GM18505 (cell line): ENCODE measurements around the gene PPP1R3F.

Experiments
- ATAC-seq: cut with Tn5 transposase; IDR thresholded peaks from one replicate; pipeline ENCODE4 v1.9.1; 2021; ENCODE audit not compliant: unreplicated experiment
- POLR2A ChIP-seq: IDR thresholded peaks from 4 replicates; pipeline ENCODE4 v1.6.1; 2011; ENCODE audit warnings: borderline replicate concordance; ENCODE audit not compliant: insufficient read depth, insufficient read length; ENCODE audit errors: extremely low read depth

The PPP1R3F gene

DNA sequence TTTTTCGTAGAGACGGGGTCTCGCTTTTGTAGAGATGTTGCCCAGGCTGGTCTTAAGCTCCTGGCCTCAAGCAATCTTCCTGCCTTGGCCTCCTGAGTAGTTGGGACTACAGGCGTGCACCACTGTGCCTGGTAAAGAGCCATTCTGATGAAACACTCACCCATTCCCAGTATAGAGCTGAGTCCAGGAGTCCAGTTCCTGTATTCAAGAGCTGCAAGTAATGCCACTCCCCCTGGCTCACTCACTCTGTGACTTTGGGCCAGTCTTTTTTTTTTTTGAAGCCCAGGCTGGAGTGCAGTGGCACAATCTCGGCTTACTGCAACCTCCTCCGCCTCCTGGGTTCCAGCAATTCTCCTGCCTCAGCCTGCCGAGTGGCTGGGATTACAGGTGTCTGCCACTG is 30.9 kb upstream of the PPP1R3F start:
- no peak for TF ChIP-seq POLR2A
- ATAC-seq = no peak

DNA sequence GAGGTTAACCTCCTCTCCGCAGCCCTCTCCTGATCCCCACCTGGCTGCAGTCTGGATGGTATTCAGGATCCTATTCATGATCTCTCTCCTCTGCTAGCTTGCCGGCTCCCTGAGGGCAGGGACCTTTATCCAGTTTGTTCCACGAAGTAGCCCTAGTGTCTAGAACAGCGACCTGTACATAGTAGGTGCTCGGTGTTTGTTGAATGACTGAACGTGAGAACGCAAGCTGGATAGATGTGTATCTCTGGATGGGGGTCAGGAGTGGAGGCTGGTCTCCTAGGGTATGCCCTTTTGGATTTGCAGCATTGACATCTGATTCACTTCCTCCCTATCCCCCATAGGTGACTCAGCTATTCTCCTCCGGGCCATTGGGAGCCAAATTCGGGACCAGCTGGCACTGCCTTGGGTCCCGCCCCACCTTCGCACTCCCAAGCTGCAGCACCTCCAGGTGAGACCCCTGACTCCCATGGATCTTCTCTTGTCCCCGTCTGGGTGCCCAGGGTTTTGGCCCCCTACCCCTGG is 27.0 kb upstream of the PPP1R3F start:
- TF ChIP-seq POLR2A = no peak
- no peak for ATAC-seq

DNA sequence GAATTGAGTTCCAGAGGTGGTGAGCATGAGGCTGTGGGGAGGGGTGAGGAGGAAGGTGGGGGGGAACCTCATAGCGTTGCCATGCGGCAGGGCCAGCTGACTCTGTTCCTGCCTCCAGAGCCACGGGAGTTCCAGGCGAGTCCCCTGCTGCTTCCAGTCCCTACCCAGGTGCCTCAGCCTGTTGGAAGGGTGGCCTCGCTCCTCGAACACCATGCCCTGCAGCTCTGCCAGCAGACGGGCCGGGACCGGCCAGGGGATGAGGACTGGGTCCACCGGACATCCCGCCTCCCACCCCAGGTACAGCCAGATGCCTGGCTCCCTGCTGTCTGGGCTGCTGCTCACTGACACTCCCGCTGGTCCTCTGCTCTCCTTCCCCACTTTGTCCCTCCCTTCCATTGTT is 26.4 kb upstream of the PPP1R3F start:
- no peak for ATAC-seq
- no peak for TF ChIP-seq POLR2A

DNA sequence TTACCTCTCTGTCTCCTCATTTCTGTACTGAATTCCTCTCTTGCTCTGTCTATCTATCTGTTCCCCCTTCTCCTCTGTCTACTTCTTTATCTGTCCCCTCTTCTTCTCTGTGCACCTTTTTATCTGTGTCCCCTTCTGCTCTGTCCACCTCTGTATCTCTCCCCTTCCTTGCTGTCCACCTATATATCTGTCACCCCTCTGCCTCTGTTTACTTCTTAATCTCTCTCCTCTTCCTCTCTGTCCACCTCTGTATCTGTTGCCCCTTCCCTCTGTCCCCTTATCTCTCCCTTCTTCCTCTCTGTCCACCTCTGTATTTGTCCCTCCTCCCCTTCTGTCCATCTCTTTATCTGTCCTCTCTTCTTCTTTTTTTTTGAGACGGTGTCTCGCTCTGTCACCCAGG is 25.4 kb upstream of the PPP1R3F start:
- ATAC-seq = no peak
- no peak for TF ChIP-seq POLR2A

DNA sequence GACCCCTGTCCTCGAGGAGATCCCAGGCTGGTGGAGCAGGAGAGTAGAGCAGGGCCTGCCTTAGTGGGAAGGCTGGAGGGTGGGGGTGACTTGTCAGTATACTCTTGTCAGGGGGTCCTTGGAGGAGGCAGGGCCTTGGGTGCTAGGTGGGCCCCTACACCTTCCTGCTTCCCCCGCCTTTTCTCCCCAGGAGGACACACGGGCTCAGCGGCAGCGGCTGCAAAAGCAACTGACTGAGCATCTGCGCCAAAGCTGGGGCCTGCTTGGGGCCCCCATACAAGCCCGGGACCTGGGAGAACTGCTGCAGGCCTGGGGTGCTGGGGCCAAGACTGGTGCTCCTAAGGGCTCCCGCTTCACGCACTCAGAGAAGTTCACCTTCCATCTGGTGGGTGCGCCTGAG is 23.1 kb upstream of the PPP1R3F start:
- no peak for ATAC-seq
- TF ChIP-seq POLR2A = no peak

DNA sequence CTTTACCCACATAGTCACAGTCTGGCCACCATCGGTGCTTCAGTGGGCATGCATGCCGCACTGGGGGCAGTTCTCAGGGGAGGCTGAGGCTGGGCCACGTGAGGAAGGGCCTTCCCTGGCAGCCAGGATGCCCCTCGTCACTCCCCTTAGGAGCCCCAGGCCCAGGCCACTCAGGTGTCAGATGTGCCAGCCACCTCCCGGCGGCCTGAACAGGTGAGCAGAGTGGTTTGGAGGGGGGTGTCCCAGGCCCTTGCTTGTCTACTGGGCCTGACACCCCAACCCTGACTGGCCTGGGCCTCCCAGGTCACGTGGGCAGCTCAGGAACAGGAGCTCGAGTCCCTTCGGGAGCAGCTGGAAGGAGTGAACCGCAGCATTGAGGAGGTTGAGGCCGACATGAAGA is 22.2 kb upstream of the PPP1R3F start:
- no peak for TF ChIP-seq POLR2A

DNA sequence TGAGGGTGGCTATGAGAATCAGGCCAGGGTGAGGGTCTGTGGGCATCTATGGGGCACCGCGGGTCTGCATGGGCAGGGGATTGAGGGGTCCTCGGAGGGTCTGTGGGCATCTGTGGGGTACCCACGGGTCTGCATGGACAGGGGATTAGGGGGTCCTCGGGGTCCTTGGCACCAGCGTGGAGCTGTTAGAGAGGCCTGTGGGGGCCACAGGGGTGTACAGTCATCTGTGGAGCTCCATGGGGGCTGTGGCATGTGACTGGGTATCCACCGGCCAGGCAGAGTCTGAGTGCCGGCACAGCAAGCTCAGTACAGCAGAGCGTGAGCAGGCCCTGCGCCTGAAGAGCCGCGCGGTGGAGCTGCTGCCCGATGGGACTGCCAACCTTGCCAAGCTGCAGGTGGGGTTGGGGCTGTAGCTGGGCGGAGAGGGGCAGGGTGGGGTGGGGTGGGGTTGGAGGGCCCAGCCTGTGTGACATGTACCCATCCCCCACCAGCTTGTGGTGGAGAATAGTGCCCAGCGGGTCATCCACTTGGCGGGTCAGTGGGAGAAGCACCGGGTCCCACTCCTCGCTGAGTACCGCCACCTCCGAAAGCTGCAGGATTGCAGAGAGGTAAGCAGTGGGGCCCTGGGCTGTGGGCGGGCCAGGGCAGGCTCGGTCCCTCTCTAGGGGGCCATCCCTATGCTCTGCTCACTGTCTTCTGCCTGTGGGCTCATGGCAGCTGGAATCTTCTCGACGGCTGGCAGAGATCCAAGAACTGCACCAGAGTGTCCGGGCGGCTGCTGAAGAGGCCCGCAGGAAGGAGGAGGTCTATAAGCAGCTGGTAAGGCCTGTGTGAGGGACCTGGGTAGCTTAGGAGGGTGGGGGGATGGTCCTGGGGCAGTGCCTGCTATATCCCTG is 21.4 kb upstream of the PPP1R3F start:
- no peak for TF ChIP-seq POLR2A
- ATAC-seq = no peak

More for the DNA sequence above, 22.2 kb upstream of the PPP1R3F start:
- ATAC-seq = no peak

DNA sequence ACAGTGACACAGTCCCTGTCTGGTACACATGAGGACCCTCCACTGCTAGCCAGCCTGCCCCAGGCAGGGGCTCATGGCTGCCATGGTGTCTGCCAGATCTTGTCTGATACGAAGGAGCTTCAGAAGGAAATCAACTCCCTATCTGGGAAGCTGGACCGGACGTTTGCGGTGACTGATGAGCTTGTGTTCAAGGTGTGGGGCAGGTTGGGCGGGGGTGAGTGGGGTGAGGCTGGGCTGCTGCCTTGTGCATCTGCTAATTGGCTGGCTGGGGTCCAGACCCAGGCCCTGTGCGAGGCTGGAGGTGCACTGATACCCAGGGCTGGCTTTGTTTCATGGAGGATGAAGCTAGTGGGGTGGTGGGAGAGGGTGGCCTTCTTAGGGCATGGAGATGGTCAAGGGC is 20.5 kb upstream of the PPP1R3F start:
- no peak for TF ChIP-seq POLR2A
- ATAC-seq = no peak

DNA sequence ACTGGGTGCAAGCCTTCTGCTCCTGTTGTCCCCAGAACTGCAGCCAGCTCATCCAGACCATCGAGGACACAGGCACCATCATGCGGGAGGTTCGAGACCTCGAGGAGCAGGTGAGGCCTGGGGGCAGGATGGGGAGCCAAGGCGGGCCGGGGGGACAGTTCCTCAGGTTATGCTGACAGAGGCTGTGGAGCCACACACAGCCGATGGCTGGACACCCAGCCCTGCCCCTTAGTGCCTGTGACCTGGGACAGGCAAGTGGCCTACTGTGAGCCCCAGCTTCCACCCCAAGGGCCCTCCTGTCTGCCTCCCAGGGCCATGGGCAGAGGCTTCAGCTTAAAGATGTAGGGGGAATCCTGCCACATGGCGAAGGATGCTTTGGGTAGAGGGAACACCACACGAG is 20.0 kb upstream of the PPP1R3F start:
- no peak for TF ChIP-seq POLR2A
- ATAC-seq = no peak

DNA sequence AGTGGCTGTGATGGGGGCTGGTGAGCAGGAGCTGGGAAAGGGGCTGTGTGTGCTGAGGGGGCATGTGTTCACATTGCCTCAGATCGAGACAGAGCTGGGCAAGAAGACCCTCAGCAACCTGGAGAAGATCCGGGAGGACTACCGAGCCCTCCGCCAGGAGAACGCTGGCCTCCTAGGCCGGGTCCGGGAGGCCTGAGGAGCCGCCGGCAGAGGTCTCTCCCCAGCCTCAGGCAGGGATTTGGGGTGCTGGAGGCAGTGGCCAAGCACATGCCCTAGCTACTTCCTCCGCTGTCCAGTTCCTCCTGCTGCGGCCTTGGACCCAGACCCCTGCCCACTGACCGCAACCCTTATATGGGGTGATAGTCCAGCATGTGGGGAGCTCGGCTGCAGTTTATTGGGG is 19.5 kb upstream of the PPP1R3F start:
- ATAC-seq = no peak
- TF ChIP-seq POLR2A = no peak

DNA sequence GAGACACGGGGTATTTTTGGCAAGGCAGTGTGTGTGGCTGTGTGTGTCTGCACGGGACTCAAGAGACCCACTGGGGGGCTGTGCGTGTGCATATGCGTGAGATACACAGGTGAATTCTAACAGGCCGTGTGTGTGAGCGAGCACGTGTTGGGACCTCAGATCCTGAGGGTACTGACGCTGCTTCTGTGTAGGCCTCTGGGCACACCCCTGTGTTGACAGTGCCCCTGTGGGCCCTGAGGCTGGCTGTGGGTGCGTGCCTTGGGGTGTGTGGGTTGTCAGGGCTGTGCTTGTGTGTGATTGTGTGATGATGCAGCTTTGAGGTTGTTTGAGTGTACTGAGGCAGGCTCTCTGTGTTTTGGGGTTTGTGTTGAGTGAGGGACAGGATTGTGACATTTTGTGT is 19.0 kb upstream of the PPP1R3F start:
- no peak for ATAC-seq
- no peak for TF ChIP-seq POLR2A

DNA sequence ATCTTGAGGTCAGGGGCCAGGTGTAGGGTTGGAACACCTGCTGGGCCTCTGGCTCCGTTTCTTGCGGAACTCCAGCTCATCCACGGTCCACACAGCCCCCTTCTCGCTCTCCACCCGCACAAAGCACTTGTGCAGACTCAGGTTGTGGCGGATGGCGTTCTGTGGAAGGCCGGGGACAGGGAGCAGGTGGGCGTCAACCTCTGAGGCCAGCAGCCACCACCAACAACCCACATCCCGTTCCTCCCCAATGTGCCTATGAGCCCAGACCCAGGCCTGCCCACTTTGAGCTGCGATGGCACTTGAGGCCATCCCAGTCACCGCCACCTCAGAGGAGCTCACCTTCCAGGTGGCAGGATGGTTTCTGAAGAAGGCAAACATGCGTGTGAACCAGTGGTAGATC is 18.3 kb upstream of the PPP1R3F start:
- no peak for TF ChIP-seq POLR2A
- ATAC-seq = no peak

DNA sequence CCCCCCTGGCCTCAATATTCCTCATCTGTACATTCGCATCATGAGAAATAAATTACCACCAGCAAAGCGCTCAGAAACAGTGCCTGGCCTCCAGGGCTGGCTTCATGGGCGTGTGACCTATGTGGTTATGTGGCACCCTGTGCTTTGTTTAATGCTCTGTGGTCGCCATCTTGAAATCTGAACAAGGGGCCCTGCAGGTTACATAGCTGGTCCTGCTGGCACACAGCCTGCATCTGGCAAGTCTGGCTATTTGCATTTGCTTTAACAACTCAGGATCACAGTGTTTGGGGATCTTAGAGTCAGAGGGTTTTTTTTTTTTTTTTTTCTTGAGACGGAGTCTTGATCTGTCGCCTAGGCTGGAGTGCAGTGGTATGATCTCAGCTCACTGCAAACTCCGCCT is 15.0 kb upstream of the PPP1R3F start:
- ATAC-seq = no peak
- TF ChIP-seq POLR2A = no peak

DNA sequence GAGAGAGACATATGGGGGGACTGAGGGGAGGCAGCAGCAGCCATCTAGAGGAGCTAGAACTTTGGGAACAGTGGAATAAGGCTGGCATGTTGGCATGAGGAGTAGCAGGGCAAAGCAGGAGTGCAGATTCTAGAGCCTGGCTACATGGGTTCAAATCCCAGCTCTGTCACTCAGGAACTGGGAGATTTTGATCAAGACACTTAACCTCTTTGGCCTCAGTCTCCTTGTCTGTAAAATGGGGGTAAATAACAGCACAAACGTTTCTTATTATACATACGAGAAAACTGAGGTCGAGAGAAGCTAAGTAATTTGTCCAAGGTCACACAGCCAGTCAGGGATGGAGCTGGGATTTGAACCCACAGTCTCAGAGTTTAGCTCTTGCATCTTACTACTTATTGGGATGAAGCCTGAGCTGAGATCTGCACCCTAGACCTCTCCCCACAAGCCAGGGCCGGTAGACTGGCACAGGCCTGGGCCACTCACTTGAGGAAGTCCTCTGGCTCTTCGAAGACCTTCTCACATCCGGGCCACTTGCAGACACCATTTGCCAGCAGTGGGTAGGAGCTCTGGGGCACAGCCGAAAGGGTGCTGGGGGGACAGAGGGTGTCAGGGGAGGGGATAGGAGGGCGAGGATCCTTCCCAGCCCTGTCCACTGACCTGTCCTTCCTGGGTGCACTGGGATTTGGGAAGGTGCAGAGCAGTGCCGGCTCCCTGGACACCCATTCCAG is 13.2 kb upstream of the PPP1R3F start:
- ATAC-seq = no peak
- no peak for TF ChIP-seq POLR2A
